NCI-H524 (cell line): Measurements from ENCODE around the gene UTS2B.

Source experiments
- DNase-seq, 2 experiments: peaks; one replicate each; lab custom pipeline; 2025; lab: John Stamatoyannopoulos, UW

UTS2B gene

GRCh38 chr3:191352014-191352413 is 21.7 kb upstream of the UTS2B start:
- DNase-seq: no peak

- no peak for DNase-seq
Measured at GRCh38 chr3:191350396-191351090, 20.2 kb upstream of the UTS2B start.

GRCh38 chr3:191348098-191348497 is 17.8 kb upstream of the UTS2B start:
- DNase-seq: no peak

GRCh38 chr3:191347228-191347627 is 16.9 kb upstream of the UTS2B start:
- no peak for DNase-seq

- no peak for DNase-seq
Measured at GRCh38 chr3:191345334-191345733, 15.0 kb upstream of the UTS2B start.

GRCh38 chr3:191343913-191344312 is 13.6 kb upstream of the UTS2B start:
- DNase-seq: no peak

- no peak for DNase-seq
Measured at GRCh38 chr3:191343115-191343514, 12.8 kb upstream of the UTS2B start.

GRCh38 chr3:191342411-191342810 is 12.1 kb upstream of the UTS2B start:
- no peak for DNase-seq

GRCh38 chr3:191342006-191342405 is 11.7 kb upstream of the UTS2B start:
- no peak for DNase-seq

- DNase-seq: no peak
Measured at GRCh38 chr3:191340966-191341365, 10.6 kb upstream of the UTS2B start.

- DNase-seq: no peak
Measured at GRCh38 chr3:191340351-191340750, 10.0 kb upstream of the UTS2B start.

GRCh38 chr3:191339316-191339917 is 9.1 kb upstream of the UTS2B start:
- DNase-seq: no peak

GRCh38 chr3:191338177-191338488 is 7.8 kb upstream of the UTS2B start:
- no peak for DNase-seq

GRCh38 chr3:191336833-191337232 is 6.5 kb upstream of the UTS2B start:
- DNase-seq: no peak

- no peak for DNase-seq
Measured at GRCh38 chr3:191334346-191334893, 4.1 kb upstream of the UTS2B start.

- DNase-seq: no peak
Measured at GRCh38 chr3:191333298-191333880, 3.1 kb upstream of the UTS2B start.

GRCh38 chr3:191331388-191331787 is 1.1 kb upstream of the UTS2B start:
- DNase-seq: no peak

- no peak for DNase-seq
Measured at GRCh38 chr3:191330530-191331048, 263 bp upstream of the UTS2B start.

GRCh38 chr3:191328962-191329653 is 1.2 kb downstream of the UTS2B start, which contains the start of gene CCDC50:
CCDC50 (plus strand) TSS chr3:191329394; CDS start chr3:191329675, 281 bp downstream.
- peak; percentile 67 to 71 for DNase-seq

GRCh38 chr3:191328383-191328961 is 1.9 kb downstream of the UTS2B start:
- no peak for DNase-seq

- DNase-seq: no peak
Measured at GRCh38 chr3:191327526-191327925, 2.8 kb downstream of the UTS2B start.

GRCh38 chr3:191324936-191325335 is 5.4 kb downstream of the UTS2B start:
- DNase-seq: no peak
